ENCODE results near the gene ANK3.

Gene ANK3

DNA sequence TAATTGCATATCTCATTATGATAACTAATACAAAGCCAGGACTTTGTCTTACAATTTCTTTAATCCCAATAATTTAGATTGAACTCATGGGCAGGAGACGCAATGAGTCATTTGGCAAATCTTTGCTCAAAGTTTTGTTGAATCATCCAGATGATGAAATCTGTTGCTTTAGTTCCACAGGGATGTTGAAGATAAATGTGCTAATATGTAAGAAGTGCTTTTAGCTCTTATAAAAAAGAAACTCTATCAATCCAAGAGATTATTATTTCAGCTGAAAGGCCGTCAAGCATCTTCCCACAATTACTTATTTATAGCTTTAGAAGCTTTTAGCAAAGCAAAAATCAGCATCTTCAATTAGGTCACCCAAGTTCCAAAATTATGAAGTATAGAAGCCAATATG lies 36.8 kb upstream of the ANK3 start:
- H3K4me3 ChIP-seq (ENCODE audit: low read depth in 1 of 5, low read length in 5 of 5) = no peak overlapping the region
- peaks cover 0 to 7% (median 0%) of the 10 kb centered on the region in 5 donors for H3K4me1 ChIP-seq (ENCODE audit: control insufficient read depth in 5 of 5, insufficient read depth in 5 of 5, low read length in 5 of 5)
- H3K36me3 ChIP-seq (ENCODE audit: control insufficient read depth in 5 of 5, insufficient read depth in 5 of 5, low read length in 5 of 5) = no peaks in the 10 kb centered on the region
- no peaks in the 10 kb centered on the region for H3K9me3 ChIP-seq (ENCODE audit: control insufficient read depth in 5 of 5, low read length in 5 of 5)
- no peaks in the 10 kb centered on the region for H3K27me3 ChIP-seq (ENCODE audit: control insufficient read depth in 5 of 5, insufficient read depth in 4 of 5, low read length in 5 of 5)
- H3K9ac ChIP-seq (ENCODE audit: low read length in 5 of 5) = no peak overlapping the region
- no peak overlapping the region for H3K27ac ChIP-seq (ENCODE audit: low read depth, low read length)

DNA sequence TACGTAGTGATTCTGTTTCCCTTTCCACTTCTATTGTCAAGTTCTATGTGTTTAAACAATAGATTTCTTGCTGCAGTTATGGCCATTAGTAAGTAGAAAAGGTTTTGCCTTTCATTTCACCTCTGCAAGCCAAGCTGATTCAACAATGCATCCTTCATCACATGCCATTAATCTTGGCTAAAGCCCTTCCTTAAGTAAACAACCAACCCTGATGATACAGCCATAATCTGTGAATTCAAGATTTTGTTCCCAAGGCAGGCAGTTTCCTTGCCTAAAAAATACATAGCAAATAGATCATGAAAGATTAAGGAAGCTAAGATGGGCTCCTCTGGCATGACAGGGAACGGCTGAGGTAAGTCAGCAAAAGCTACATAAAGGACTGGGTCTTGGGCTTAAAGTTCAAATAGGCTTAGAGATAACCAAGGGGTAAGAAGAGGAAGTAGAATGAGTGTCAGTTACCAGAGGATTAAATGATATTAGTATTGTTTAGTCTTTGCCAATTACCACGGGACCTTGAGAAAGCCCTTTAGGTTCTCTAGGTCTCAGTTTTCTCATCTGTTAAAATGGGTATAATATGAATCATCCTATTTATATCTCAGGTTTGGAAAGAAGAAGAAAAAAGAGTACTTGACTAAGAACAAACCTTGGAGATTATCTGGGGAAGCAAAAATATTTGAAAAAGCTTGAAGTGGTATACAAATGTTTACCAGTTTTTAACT lies 35.9 kb upstream of the ANK3 start:
- no peak overlapping the region for H3K27ac ChIP-seq (ENCODE audit: low read depth, low read length)
- no peaks in the 10 kb centered on the region for H3K36me3 ChIP-seq (ENCODE audit: control insufficient read depth in 5 of 5, insufficient read depth in 5 of 5, low read length in 5 of 5)
- no peaks in the 10 kb centered on the region for H3K27me3 ChIP-seq (ENCODE audit: control insufficient read depth in 5 of 5, insufficient read depth in 4 of 5, low read length in 5 of 5)
- H3K9me3 ChIP-seq (ENCODE audit: control insufficient read depth in 5 of 5, low read length in 5 of 5) = no peaks in the 10 kb centered on the region
- H3K4me3 ChIP-seq (ENCODE audit: low read depth in 1 of 5, low read length in 5 of 5) = no peak overlapping the region
- no peak overlapping the region for H3K9ac ChIP-seq (ENCODE audit: low read length in 5 of 5)
- H3K4me1 ChIP-seq (ENCODE audit: control insufficient read depth in 5 of 5, insufficient read depth in 5 of 5, low read length in 5 of 5) = peaks cover 0 to 7% (median 0%) of the 10 kb centered on the region in 5 donors

DNA sequence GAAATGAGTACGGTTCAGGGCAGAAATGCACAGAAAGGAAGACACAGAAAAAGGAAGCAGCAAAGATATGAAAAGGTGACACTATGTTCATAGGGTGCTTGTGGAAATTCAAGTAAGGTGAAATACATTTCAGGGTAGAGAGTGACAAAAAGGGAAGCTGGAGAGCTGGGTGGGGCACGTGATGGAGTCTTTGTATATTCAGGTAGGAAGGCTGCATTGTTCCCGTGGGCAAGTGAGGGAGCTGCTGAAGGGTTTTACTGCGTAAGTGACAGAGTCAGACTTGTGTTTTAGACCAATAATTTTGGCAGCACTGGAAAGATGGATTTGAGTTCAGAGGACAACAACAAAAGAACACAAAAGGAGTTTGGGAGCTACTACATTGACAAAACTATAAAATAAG lies 35.3 kb upstream of the ANK3 start:
- Histone ChIP-seq H3K27me3 (ENCODE audit: control insufficient read depth in 5 of 5, insufficient read depth in 4 of 5, low read length in 5 of 5) (no peaks in the 10 kb centered on the region), H3K9me3 (ENCODE audit: control insufficient read depth in 5 of 5, low read length in 5 of 5) (no peaks in the 10 kb centered on the region), H3K27ac (ENCODE audit: low read depth, low read length) (no peak overlapping the region), H3K4me1 (ENCODE audit: control insufficient read depth in 5 of 5, insufficient read depth in 5 of 5, low read length in 5 of 5) (peaks cover 0 to 7% (median 0%) of the 10 kb centered on the region in 5 donors), H3K36me3 (ENCODE audit: control insufficient read depth in 5 of 5, insufficient read depth in 5 of 5, low read length in 5 of 5) (no peaks in the 10 kb centered on the region), H3K9ac (ENCODE audit: low read length in 5 of 5) (no peak overlapping the region), H3K4me3 (ENCODE audit: low read depth in 1 of 5, low read length in 5 of 5) (no peak overlapping the region)

DNA sequence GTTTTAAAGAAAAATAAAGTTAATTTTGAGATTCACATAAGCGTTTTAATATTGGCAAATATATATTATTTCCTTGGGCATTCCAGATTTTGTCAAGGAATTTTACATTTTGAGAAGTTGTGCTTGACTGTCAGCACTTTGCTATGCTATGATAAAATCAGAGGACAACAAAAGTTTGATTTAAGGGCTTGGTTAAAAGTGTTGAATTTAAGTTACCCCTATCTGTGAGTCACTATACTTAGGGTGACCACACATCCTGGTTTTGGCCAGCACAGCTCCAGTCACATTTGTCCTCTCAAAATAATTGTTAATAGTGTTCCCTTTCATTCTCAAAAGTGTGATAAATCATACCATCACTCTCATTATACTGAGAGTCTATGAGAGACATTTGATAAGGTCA lies 34.2 kb upstream of the ANK3 start:
- H3K27ac ChIP-seq (ENCODE audit: low read depth, low read length) = no peak overlapping the region
- H3K27me3 ChIP-seq (ENCODE audit: control insufficient read depth in 5 of 5, insufficient read depth in 4 of 5, low read length in 5 of 5) = no peaks in the 10 kb centered on the region
- H3K36me3 ChIP-seq (ENCODE audit: control insufficient read depth in 5 of 5, insufficient read depth in 5 of 5, low read length in 5 of 5) = no peaks in the 10 kb centered on the region

DNA sequence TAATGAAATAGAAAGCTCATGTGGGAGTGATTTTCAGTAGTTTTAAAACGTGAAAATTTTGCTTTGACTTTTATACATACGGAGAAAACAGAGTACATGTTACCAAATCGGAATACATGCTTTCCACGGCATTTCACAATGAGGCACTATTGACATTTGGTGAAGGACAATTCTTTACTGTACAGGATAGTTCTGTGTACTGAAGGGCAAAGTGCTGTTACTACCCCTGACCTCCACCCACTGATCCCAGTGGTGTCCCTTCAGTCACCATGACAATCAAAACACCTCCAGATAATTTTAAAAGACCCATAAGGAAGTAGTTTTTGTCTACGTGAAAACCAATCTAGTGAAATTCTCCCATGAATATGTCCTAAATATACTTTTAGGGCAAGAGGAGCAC lies 33.1 kb upstream of the ANK3 start:
- H3K36me3 ChIP-seq (ENCODE audit: control insufficient read depth in 5 of 5, insufficient read depth in 5 of 5, low read length in 5 of 5) = no peaks in the 10 kb centered on the region
- H3K4me1 ChIP-seq (ENCODE audit: control insufficient read depth in 5 of 5, insufficient read depth in 5 of 5, low read length in 5 of 5) = peaks cover 0 to 7% (median 0%) of the 10 kb centered on the region in 5 donors
- no peaks in the 10 kb centered on the region for H3K27me3 ChIP-seq (ENCODE audit: control insufficient read depth in 5 of 5, insufficient read depth in 4 of 5, low read length in 5 of 5)
- H3K4me3 ChIP-seq (ENCODE audit: low read depth in 1 of 5, low read length in 5 of 5) = no peak overlapping the region
- H3K9ac ChIP-seq (ENCODE audit: low read length in 5 of 5) = no peak overlapping the region
- H3K27ac ChIP-seq (ENCODE audit: low read depth, low read length) = no peak overlapping the region
- H3K9me3 ChIP-seq (ENCODE audit: control insufficient read depth in 5 of 5, low read length in 5 of 5) = no peaks in the 10 kb centered on the region

More for the DNA sequence above, 34.2 kb upstream of the ANK3 start:
- H3K4me1 ChIP-seq (ENCODE audit: control insufficient read depth in 5 of 5, insufficient read depth in 5 of 5, low read length in 5 of 5) = peaks cover 0 to 7% (median 0%) of the 10 kb centered on the region in 5 donors
- no peak overlapping the region for H3K4me3 ChIP-seq (ENCODE audit: low read depth in 1 of 5, low read length in 5 of 5)
- no peaks in the 10 kb centered on the region for H3K9me3 ChIP-seq (ENCODE audit: control insufficient read depth in 5 of 5, low read length in 5 of 5)
- no peak overlapping the region for H3K9ac ChIP-seq (ENCODE audit: low read length in 5 of 5)

DNA sequence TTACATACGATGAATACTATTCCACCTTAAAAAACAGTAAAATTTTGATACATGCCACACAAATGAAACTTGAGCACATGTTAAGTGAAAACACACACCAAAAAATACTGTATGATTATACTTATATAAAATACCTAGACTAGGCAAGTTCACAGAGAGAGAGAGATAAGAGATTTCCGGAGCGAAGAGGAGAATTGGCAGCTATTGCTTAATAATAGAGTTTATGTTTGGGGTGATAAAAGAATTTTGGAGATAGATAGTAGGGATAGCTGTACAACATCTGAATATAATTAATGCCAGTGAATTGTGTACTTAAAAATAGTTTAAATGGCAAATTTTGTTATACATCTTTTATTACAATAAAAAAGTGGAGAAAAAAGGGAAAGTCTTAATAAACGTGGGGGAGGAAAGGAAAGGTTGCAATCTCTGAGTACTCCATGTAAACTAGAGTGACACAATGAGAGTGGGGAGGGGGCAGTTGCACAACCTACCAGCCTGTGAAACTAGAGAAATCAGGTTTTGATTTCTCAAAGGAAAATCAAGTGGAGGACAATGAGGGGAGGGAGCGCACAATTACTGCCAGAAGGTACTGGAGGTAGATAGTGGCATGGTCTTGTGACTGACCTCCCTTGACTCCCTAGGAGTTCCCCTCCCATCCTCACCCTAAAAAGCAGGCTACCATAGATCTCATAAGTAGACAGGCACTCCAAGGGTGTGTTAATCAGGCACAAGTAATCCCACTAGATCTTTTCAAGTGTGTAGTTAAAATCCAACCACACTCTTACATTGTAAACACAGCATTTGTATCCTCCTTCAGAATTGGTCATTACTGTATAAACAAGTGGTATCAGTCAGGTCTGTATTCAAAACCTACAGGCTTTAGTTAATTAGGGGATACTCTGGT lies 31.6 kb upstream of the ANK3 start:
- H3K27me3 ChIP-seq (ENCODE audit: control insufficient read depth in 5 of 5, insufficient read depth in 4 of 5, low read length in 5 of 5) = no peaks in the 10 kb centered on the region
- H3K9me3 ChIP-seq (ENCODE audit: control insufficient read depth in 5 of 5, low read length in 5 of 5) = no peaks in the 10 kb centered on the region
- H3K4me3 ChIP-seq (ENCODE audit: low read depth in 1 of 5, low read length in 5 of 5) = no peak overlapping the region
- peaks cover 0 to 5% (median 0%) of the 10 kb centered on the region in 5 donors for H3K4me1 ChIP-seq (ENCODE audit: control insufficient read depth in 5 of 5, insufficient read depth in 5 of 5, low read length in 5 of 5)
- H3K27ac ChIP-seq (ENCODE audit: low read depth, low read length) = no peak overlapping the region
- H3K9ac ChIP-seq (ENCODE audit: low read length in 5 of 5) = no peak overlapping the region
- H3K36me3 ChIP-seq (ENCODE audit: control insufficient read depth in 5 of 5, insufficient read depth in 5 of 5, low read length in 5 of 5) = no peaks in the 10 kb centered on the region

DNA sequence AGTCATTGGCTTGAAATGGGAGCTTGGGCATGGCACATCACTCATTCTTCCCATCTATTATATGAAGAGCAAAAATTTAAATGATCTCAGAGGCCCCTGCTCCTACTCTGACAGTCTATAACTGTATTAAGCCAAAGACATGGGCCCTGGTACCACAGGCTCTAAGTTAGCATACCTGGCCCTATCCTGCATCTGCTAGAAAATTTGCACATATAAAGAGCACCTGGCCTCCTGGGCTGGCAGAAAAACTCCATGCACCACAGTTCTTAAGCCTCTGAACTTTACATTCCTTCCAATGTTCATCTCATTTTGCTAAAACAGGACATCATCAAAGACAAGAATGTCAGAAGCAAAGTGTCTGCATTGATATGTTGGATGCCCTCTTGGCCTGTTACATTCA lies 29.6 kb upstream of the ANK3 start:
- H3K4me3 ChIP-seq (ENCODE audit: low read depth in 1 of 5, low read length in 5 of 5) = no peak overlapping the region
- H3K27me3 ChIP-seq (ENCODE audit: control insufficient read depth in 5 of 5, insufficient read depth in 4 of 5, low read length in 5 of 5) = peaks cover 0 to 6% (median 0%) of the 10 kb centered on the region in 5 donors
- H3K9ac ChIP-seq (ENCODE audit: low read length in 5 of 5) = no peak overlapping the region
- no peaks in the 10 kb centered on the region for H3K36me3 ChIP-seq (ENCODE audit: control insufficient read depth in 5 of 5, insufficient read depth in 5 of 5, low read length in 5 of 5)
- no peaks in the 10 kb centered on the region for H3K9me3 ChIP-seq (ENCODE audit: control insufficient read depth in 5 of 5, low read length in 5 of 5)
- peaks cover 0 to 5% (median 0%) of the 10 kb centered on the region in 5 donors for H3K4me1 ChIP-seq (ENCODE audit: control insufficient read depth in 5 of 5, insufficient read depth in 5 of 5, low read length in 5 of 5)
- H3K27ac ChIP-seq (ENCODE audit: low read depth, low read length) = no peak overlapping the region

DNA sequence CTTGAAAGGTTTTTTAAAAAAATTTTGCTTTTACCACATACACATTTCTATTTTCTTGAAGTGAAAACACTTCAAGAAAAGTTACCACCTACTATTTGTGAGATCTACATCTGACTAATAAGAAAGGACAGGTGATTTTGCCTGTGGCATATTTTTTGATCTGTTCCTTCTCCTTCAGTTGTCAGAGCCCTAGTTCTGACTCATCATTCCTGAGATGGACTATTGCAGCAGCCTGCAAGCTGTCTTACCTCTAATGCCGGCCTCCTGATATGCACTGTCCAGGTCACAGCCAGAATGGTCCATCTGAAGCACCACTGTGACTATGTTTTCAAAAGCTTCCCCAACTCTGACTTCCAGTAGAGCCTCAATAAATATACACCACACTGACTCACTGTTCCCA lies 28.2 kb upstream of the ANK3 start:
- no peak overlapping the region for H3K9ac ChIP-seq (ENCODE audit: low read length in 5 of 5)
- no peak overlapping the region for H3K27ac ChIP-seq (ENCODE audit: low read depth, low read length)
- peaks cover 0 to 5% (median 0%) of the 10 kb centered on the region in 5 donors for H3K4me1 ChIP-seq (ENCODE audit: control insufficient read depth in 5 of 5, insufficient read depth in 5 of 5, low read length in 5 of 5)
- H3K36me3 ChIP-seq (ENCODE audit: control insufficient read depth in 5 of 5, insufficient read depth in 5 of 5, low read length in 5 of 5) = no peaks in the 10 kb centered on the region
- H3K4me3 ChIP-seq (ENCODE audit: low read depth in 1 of 5, low read length in 5 of 5) = no peak overlapping the region
- peaks cover 0 to 6% (median 0%) of the 10 kb centered on the region in 5 donors for H3K27me3 ChIP-seq (ENCODE audit: control insufficient read depth in 5 of 5, insufficient read depth in 4 of 5, low read length in 5 of 5)
- H3K9me3 ChIP-seq (ENCODE audit: control insufficient read depth in 5 of 5, low read length in 5 of 5) = no peaks in the 10 kb centered on the region

DNA sequence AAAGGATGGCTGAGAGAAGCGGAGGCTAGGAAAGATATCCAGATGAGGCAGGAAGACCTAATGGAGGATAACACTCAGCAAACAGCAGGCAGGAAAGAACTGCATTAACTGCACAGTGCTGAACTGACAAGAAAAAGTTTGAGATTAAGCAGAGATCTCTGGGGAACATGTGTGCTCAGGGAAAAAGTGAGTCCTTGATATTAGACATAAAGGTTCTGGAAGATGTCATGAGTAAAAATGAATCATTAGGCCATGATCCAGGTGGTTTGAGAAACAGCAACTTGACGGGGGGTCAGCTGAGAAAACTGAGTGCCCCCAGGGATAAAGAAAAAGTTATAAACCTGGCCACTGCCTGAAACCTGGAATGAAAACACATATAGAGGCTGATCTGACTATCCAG lies 27.3 kb upstream of the ANK3 start:
- Histone ChIP-seq H3K27me3 (ENCODE audit: control insufficient read depth in 5 of 5, insufficient read depth in 4 of 5, low read length in 5 of 5) (peaks cover 0 to 6% (median 0%) of the 10 kb centered on the region in 5 donors), H3K9me3 (ENCODE audit: control insufficient read depth in 5 of 5, low read length in 5 of 5) (no peaks in the 10 kb centered on the region), H3K9ac (ENCODE audit: low read length in 5 of 5) (no peak overlapping the region), H3K36me3 (ENCODE audit: control insufficient read depth in 5 of 5, insufficient read depth in 5 of 5, low read length in 5 of 5) (no peaks in the 10 kb centered on the region), H3K27ac (ENCODE audit: low read depth, low read length) (no peak overlapping the region), H3K4me3 (ENCODE audit: low read depth in 1 of 5, low read length in 5 of 5) (no peak overlapping the region), H3K4me1 (ENCODE audit: control insufficient read depth in 5 of 5, insufficient read depth in 5 of 5, low read length in 5 of 5) (peaks cover 0 to 5% (median 0%) of the 10 kb centered on the region in 5 donors)
